Right lobe of liver (tissue), 6 donors: ENCODE measurements around the gene LLGL1. TPM values are rescaled to one million over a fixed set of nuclear protein-coding genes. Genes with fewer than 3 reads are reported as not detected.

Experiments used
- ATAC-seq, 4 donors: fragments of 200-7000 bp; cut with Tn5 transposase; one replicate each; pipeline ENCODE4 v1.9.1; 2020; ENCODE audit warnings: mild to moderate bottlenecking in 4 of 4, moderate library complexity in 4 of 4
- DNase-seq, 3 donors: peaks; one replicate each; pipeline ENCODE4 v3.0.0-alpha.2; 2020
- H3K27ac ChIP-seq, 3 donors: fragments of 200-600 bp; one replicate each; pipeline ENCODE4 v1.8.0; 2022
- H3K27me3 ChIP-seq, 2 donors: fragments of 200-600 bp; one replicate each; pipeline ENCODE4 v1.8.0; 2022
- H3K36me3 ChIP-seq, 4 donors: fragments of 200-600 bp; sonication (generic) in 1 of 4; one replicate each; pipeline versions ENCODE4 v1.5.1 to v1.8.0; 2017 to 2022; ENCODE audit warnings: control low read depth in 1 of 4
- H3K4me1 ChIP-seq, 4 donors: fragments of 200-600 bp; sonication (generic) in 1 of 4; one replicate each; pipeline versions ENCODE4 v1.5.1 to v1.8.0; 2017 to 2022; ENCODE audit warnings: control low read depth in 1 of 4
- H3K4me3 ChIP-seq, 3 donors: fragments of 200-600 bp; one replicate each; pipeline ENCODE4 v1.8.0; 2022
- H3K9me3 ChIP-seq, 4 donors: fragments of 200-600 bp; sonication (generic) in 1 of 4; one replicate each; pipeline versions ENCODE4 v1.5.1 to v1.8.0; 2017 to 2022; ENCODE audit warnings: control low read depth in 1 of 4
- CTCF ChIP-seq, 4 donors: fragments of 200-600 bp in 3 of 4; fragments of 450-650 bp in 1 of 4; IDR thresholded peaks; one replicate each; pipeline versions ENCODE4 v1.5.1 to v1.8.0; 2016 to 2022; ENCODE audit warnings: antibody characterized with exemption in 4 of 4, mild to moderate bottlenecking in 2 of 4
- POLR2A ChIP-seq: fragments of 450-650 bp; IDR thresholded peaks from one replicate; pipeline ENCODE4 v1.6.1; 2017; ENCODE audit warnings: antibody characterized with exemption, mild to moderate bottlenecking
- WGBS: methylation state at CpG from one replicate; pipeline ENCODE4 v1.1.6; 2018; ENCODE audit warnings: low coverage, low lambda C conversion rate; ENCODE audit not compliant: insufficient coverage; ENCODE audit errors: missing lambda C conversion rate; 5-methylcytosine and 5-hydroxymethylcytosine counted together
- intact Hi-C, 2 donors: fragments of 100-400 bp; cut with DNase I; formaldehyde crosslinking; loops; one replicate each; pipeline versions ENCODE4 v1.11.2 to v1.14.1; 2022
- total RNA-seq, 6 experiments: library from RNA; depleted of rRNA in 2 of 6; stranded (reverse); fragments of >200 nt in 2 of 6; fragmentation: NEBNext Ultra II Directional in 3 of 6; extraction: Animal tissue kit (Norgen Biotek cat#: 25700) in 3 of 6; gene quantifications; one replicate each; pipeline versions ENCODE4 v1.1.0 to v1.2.4, GENCODE V29; 2016 to 2023
- donor health status: DM: no; HTN: yes; CAD: no.
- donor health status: DM: no; HTN: no; CAD: no.
- donor health status: DM: no; HTN: no; CAD: no.
- donor health status: DM: no; HTN: yes; CAD: no.
- donor health status: DM: no; HTN: yes; CAD: no.

Gene LLGL1
- total RNA-seq, 6 experiments from 2014 or later = 2.0 to 8.6 (median 2.8) TPM

GRCh38 chr17:18228176-18228682 lies 2.8 kb downstream of the LLGL1 start:
- Histone ChIP-seq H3K4me3 (no peak overlapping the region), H3K27ac (no peak overlapping the region), H3K27me3 (no peaks in the 10 kb centered on the region), H3K4me1 (no peaks in the 10 kb centered on the region), H3K9me3 (no peaks in the 10 kb centered on the region), H3K36me3 (no peaks in the 10 kb centered on the region)
- intact Hi-C loops = no loop called here
- 95% methylated on average over 8 of the region's 10 CpGs for WGBS
- TF ChIP-seq POLR2A = no peak
- no peak for TF ChIP-seq CTCF (IDR thresholded peaks at IDR 0.05)
- ATAC-seq (no peak), DNase-seq (no peak)

- no peaks in the 10 kb centered on the region for H3K9me3 ChIP-seq
- H3K27ac ChIP-seq = no peak overlapping the region
- H3K4me3 ChIP-seq = no peak overlapping the region
- no peak for TF ChIP-seq POLR2A
- no peak for TF ChIP-seq CTCF (IDR thresholded peaks at IDR 0.05)
- DNase-seq = no peak
- intact Hi-C loops = no loop called here
- no peaks in the 10 kb centered on the region for H3K4me1 ChIP-seq
- ATAC-seq = no peak
- H3K36me3 ChIP-seq = no peaks in the 10 kb centered on the region
- 100% methylated on average over 1 of the region's 4 CpGs for WGBS
- H3K27me3 ChIP-seq = no peaks in the 10 kb centered on the region
Measured at GRCh38 chr17:18229254-18229653, 3.8 kb downstream of the LLGL1 start.

- Histone ChIP-seq H3K27ac (no peak overlapping the region), H3K4me3 (no peak overlapping the region), H3K4me1 (no peaks in the 10 kb centered on the region), H3K27me3 (no peaks in the 10 kb centered on the region), H3K36me3 (no peaks in the 10 kb centered on the region), H3K9me3 (no peaks in the 10 kb centered on the region)
- TF ChIP-seq POLR2A = no peak
- no peak for DNase-seq
- intact Hi-C loops = no loop called here
- no peak for ATAC-seq
- WGBS = 60% methylated on average over 1 of the region's 7 CpGs
Measured at GRCh38 chr17:18229771-18230170, 4.3 kb downstream of the LLGL1 start.

GRCh38 chr17:18230288-18231141 lies 5.1 kb downstream of the LLGL1 start:
- Histone ChIP-seq H3K4me3 (no peak overlapping the region), H3K27me3 (no peaks in the 10 kb centered on the region), H3K9me3 (no peaks in the 10 kb centered on the region), H3K27ac (no peak overlapping the region), H3K36me3 (no peaks in the 10 kb centered on the region), H3K4me1 (no peaks in the 10 kb centered on the region)
- intact Hi-C loops = no loop called here
- no peak for DNase-seq
- no peak for ATAC-seq
- WGBS = 67% methylated on average over 3 of the region's 14 CpGs
- no peak for TF ChIP-seq CTCF (IDR thresholded peaks at IDR 0.05)

- ATAC-seq (no peak), DNase-seq (no peak)
- H3K36me3 ChIP-seq = no peaks in the 10 kb centered on the region
- H3K4me3 ChIP-seq = no peak overlapping the region
- no peaks in the 10 kb centered on the region for H3K9me3 ChIP-seq
- no peak for TF ChIP-seq POLR2A
- TF ChIP-seq CTCF (IDR thresholded peaks at IDR 0.05) = no peak
- no peak overlapping the region for H3K27ac ChIP-seq
- 75% methylated on average over 4 of the region's 9 CpGs for WGBS
- H3K27me3 ChIP-seq = no peaks in the 10 kb centered on the region
- intact Hi-C loops = no loop called here
- H3K4me1 ChIP-seq = no peaks in the 10 kb centered on the region
Measured at GRCh38 chr17:18231164-18231563, 5.7 kb downstream of the LLGL1 start.
